GM18498 (cell line): Measurements from ENCODE around the gene CSNK1E.

Experiments used
- ATAC-seq: cut with Tn5 transposase; IDR thresholded peaks from one replicate; pipeline ENCODE4 v1.9.1; 2021; ENCODE audit warnings: mild to moderate bottlenecking, moderate library complexity; ENCODE audit not compliant: unreplicated experiment

Gene CSNK1E

GRCh38 chr22:38335077-38335476 lies 17.8 kb upstream of the CSNK1E start:
- ATAC-seq = no peak

- no peak for ATAC-seq
These were observed 10.6 kb upstream of the CSNK1E start for GRCh38 chr22:38327805-38328204.

- ATAC-seq = no peak
These were observed 10.2 kb upstream of the CSNK1E start for GRCh38 chr22:38327396-38327795.

- ATAC-seq = no peak
These were observed 8.4 kb upstream of the CSNK1E start for GRCh38 chr22:38325587-38325986.

GRCh38 chr22:38320605-38321402 lies 3.6 kb upstream of the CSNK1E start:
- ATAC-seq = no peak

GRCh38 chr22:38318792-38319773 lies 1.9 kb upstream of the CSNK1E start:
- ATAC-seq = no peak

- no peak for ATAC-seq
These were observed 922 bp upstream of the CSNK1E start for GRCh38 chr22:38317995-38318715.

- peak; percentile 39 for ATAC-seq
These were observed 690 bp downstream of the CSNK1E start for GRCh38 chr22:38316364-38317121.

- ATAC-seq = no peak
These were observed 1.3 kb downstream of the CSNK1E start for GRCh38 chr22:38315823-38316363.

GRCh38 chr22:38314933-38315822 lies 2.1 kb downstream of the CSNK1E start:
- ATAC-seq = no peak

- no peak for ATAC-seq
These were observed 2.9 kb downstream of the CSNK1E start for GRCh38 chr22:38314051-38314932.

GRCh38 chr22:38313384-38313955 lies 3.8 kb downstream of the CSNK1E start:
- no peak for ATAC-seq

GRCh38 chr22:38312261-38312800 lies 4.9 kb downstream of the CSNK1E start:
- no peak for ATAC-seq

- ATAC-seq = no peak
These were observed 6.0 kb downstream of the CSNK1E start for GRCh38 chr22:38311323-38311620.

- no peak for ATAC-seq
These were observed 6.5 kb downstream of the CSNK1E start for GRCh38 chr22:38310518-38311322.

GRCh38 chr22:38309614-38310517 lies 7.4 kb downstream of the CSNK1E start:
- no peak for ATAC-seq
